HUES6 (cell line): Measurements from ENCODE around the gene MYO16.

ENCODE experiments used
- H3K27ac ChIP-seq: 2 replicates; pipeline ENCODE4 v1.7.0; 2013; ENCODE audit warnings: low read depth, mild to moderate bottlenecking, low read length, inconsistent platforms
- H3K27me3 ChIP-seq: 2 replicates; pipeline ENCODE4 v1.6.1; 2013; ENCODE audit warnings: low read length; ENCODE audit not compliant: control insufficient read depth, insufficient read depth
- H3K36me3 ChIP-seq: 2 replicates; pipeline ENCODE4 v1.6.1; 2013; ENCODE audit warnings: low read length; ENCODE audit not compliant: control insufficient read depth, insufficient read depth
- H3K4me1 ChIP-seq: 2 replicates; pipeline ENCODE4 v1.6.1; 2013; ENCODE audit warnings: low read length; ENCODE audit not compliant: control insufficient read depth, insufficient read depth
- H3K4me3 ChIP-seq: 2 replicates; pipeline ENCODE4 v1.5.1; 2013; ENCODE audit warnings: low read depth, low read length
- H3K9ac ChIP-seq: one replicate; pipeline ENCODE4 v1.6.1; 2013; ENCODE audit warnings: mild to moderate bottlenecking, low read length
- H3K9me3 ChIP-seq: 2 replicates; pipeline ENCODE4 v1.6.1; 2013; ENCODE audit warnings: low read depth, low read length; ENCODE audit not compliant: control insufficient read depth, insufficient read depth

Gene MYO16

DNA sequence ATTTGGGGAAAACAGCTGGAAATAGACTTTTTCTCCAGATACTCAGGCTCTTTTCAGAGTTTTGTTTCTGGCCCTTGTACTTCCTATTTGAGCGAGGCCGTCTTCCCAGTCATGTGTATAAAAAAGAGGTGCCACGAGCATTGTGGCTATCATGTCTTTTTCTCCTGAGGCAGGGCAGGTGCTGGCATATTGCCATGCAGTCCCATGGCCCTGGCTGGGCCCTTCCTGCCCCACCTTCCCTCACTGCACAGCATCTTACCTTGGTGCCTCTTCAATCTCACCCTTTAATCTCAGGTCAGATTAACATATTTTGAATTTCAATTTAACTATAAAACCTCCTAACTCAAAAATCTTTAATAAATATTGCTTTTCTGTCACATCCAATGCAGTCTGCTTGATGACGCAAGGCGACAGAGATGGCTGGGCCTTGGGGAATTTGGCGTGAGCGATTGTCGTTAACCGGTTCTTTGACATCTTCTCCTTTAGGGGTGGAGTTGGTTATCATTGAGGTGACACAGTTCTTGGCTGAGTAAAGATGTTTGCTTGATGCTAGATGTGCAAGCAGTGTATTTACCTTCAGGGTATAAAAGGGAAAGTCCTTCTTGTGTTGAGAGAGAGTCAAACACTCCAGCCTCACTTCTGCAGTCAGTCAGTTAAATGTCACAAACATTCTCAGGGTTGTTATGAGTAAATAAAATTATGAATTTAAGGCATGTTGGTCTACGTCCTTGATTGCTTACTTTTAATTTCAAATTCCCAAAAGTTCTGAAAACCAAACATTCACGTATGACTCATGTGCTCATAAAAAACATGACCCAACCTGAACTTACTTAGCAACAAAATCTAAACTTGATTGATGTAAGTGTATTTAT, 289.9 kb downstream of the MYO16 start:
- Histone ChIP-seq H3K9ac (no peak overlapping the region), H3K27ac (no peak overlapping the region)

DNA sequence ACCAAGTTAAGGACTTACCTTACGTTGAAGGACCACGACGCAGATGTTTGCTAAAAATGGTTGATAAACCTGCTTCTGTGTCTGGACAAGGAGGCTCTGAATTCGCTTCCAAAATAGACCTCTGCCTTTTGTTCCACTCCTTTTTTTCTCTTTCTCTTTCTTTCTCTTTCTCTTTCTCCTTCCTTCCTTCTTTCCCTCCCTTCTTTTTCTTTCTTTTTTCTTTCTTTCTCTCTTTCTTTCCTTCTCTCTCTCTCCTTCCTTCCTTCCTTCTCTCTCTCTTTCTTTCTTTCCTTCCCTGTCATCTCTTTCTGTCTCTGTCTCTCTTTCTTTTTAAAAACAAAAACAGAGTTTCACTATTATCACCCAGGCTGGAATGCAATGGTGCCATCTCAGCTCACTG, 290.7 kb downstream of the MYO16 start:
- Histone ChIP-seq H3K36me3 (no peaks in the 10 kb centered on the region), H3K27me3 (no peaks in the 10 kb centered on the region), H3K27ac (no peak overlapping the region), H3K9me3 (no peaks in the 10 kb centered on the region), H3K4me1 (peaks cover 10% of the 10 kb centered on the region), H3K9ac (no peak overlapping the region), H3K4me3 (no peak overlapping the region)

More for the DNA sequence above, 289.9 kb downstream of the MYO16 start:
- Histone ChIP-seq H3K9me3 (no peaks in the 10 kb centered on the region), H3K4me3 (no peak overlapping the region), H3K36me3 (no peaks in the 10 kb centered on the region), H3K4me1 (peaks cover 10% of the 10 kb centered on the region), H3K27me3 (no peaks in the 10 kb centered on the region)

- no peak overlapping the region for H3K27ac ChIP-seq
- no peak overlapping the region for H3K9ac ChIP-seq
- H3K4me3 ChIP-seq, result no peak overlapping the region
- H3K36me3 ChIP-seq, result no peaks in the 10 kb centered on the region
- peaks cover under 1% of the 10 kb centered on the region; the same call in 1 of the 2 replicates for H3K4me1 ChIP-seq
- H3K27me3 ChIP-seq, result no peaks in the 10 kb centered on the region
- no peaks in the 10 kb centered on the region for H3K9me3 ChIP-seq
These were observed 291.8 kb downstream of the MYO16 start for GRCh38 chr13:108921238-108921637.

DNA sequence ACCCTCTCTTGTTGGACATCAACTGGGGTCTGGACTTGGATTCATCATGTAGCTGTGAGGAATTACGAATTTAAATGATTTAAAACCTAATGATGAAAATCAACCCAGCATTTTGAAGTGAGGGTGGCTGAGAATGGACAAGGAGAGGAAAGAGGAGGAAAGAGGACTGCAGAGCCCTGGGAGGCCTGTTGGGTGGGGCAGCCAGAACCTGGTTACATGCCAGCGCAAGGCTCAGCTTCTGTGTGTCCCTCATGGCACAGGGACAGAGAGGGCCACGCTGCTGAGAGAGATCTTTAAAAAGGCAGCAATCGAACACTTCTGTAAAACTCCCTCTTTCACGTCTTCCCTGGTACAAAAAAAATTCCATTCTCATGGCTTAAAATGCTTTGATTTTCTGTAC, 292.7 kb downstream of the MYO16 start:
- H3K4me1 ChIP-seq, result no peaks in the 10 kb centered on the region
- no peaks in the 10 kb centered on the region for H3K36me3 ChIP-seq
- H3K27me3 ChIP-seq, result no peaks in the 10 kb centered on the region
- no peak overlapping the region for H3K27ac ChIP-seq
- H3K9ac ChIP-seq, result no peak overlapping the region
- no peaks in the 10 kb centered on the region for H3K9me3 ChIP-seq
- H3K4me3 ChIP-seq, result no peak overlapping the region

- Histone ChIP-seq H3K4me1 (no peaks in the 10 kb centered on the region), H3K4me3 (no peak overlapping the region), H3K9ac (no peak overlapping the region), H3K27me3 (no peaks in the 10 kb centered on the region), H3K27ac (no peak overlapping the region), H3K9me3 (no peaks in the 10 kb centered on the region), H3K36me3 (no peaks in the 10 kb centered on the region)
These were observed 294.1 kb downstream of the MYO16 start for GRCh38 chr13:108923386-108924047.

GRCh38 chr13:108924134-108924533, 294.7 kb downstream of the MYO16 start:
- Histone ChIP-seq H3K9me3 (no peaks in the 10 kb centered on the region), H3K4me1 (no peaks in the 10 kb centered on the region), H3K27ac (no peak overlapping the region), H3K36me3 (no peaks in the 10 kb centered on the region), H3K27me3 (no peaks in the 10 kb centered on the region), H3K9ac (no peak overlapping the region), H3K4me3 (no peak overlapping the region)

DNA sequence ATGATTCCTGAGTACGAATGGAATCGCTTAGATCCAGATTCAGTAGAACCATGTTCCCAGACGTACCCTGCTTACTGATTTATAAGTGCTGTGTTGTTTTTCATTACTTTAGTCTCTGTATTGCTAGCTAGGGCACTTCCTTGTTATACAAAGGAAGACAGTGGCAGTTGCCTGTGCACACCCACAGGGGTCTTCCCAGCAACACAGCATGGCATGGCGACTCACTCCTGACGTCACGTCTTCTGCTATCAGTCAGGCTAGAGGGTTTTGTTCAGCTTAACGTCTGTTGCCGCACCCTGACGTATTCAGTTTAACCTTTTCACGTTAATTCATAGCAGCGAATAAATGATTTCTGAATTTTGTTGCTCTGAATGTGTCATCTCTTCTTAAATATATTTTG, 295.1 kb downstream of the MYO16 start:
- no peaks in the 10 kb centered on the region for H3K27me3 ChIP-seq
- no peak overlapping the region for H3K27ac ChIP-seq
- H3K4me1 ChIP-seq, result no peaks in the 10 kb centered on the region
- H3K9ac ChIP-seq, result no peak overlapping the region
- H3K36me3 ChIP-seq, result no peaks in the 10 kb centered on the region
- H3K4me3 ChIP-seq, result no peak overlapping the region
- no peaks in the 10 kb centered on the region for H3K9me3 ChIP-seq

GRCh38 chr13:108925070-108925469, 295.7 kb downstream of the MYO16 start:
- Histone ChIP-seq H3K9ac (no peak overlapping the region), H3K36me3 (no peaks in the 10 kb centered on the region), H3K4me1 (no peaks in the 10 kb centered on the region), H3K4me3 (no peak overlapping the region), H3K27ac (no peak overlapping the region), H3K27me3 (no peaks in the 10 kb centered on the region), H3K9me3 (no peaks in the 10 kb centered on the region)

DNA sequence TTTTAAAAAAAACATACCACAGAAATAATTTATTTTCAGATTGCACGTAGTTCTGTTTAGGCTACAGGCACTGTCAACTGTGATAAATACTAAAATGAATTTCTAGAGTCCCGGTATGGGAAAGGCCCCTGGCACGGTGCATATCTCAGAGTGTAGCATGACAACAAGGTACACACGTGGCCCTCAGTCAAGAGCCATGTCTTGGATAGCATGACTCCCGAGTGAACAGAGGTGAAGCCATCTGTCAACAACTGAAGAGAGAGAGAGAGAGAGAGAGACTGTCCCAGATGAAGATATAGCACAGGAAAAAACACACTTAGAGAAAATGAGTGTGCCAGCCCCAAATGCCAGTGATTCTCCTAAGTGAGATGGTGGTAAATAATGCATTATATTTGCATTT, 297.5 kb downstream of the MYO16 start:
- H3K4me3 ChIP-seq, result no peak overlapping the region
- no peaks in the 10 kb centered on the region for H3K27me3 ChIP-seq
- no peaks in the 10 kb centered on the region for H3K9me3 ChIP-seq

GRCh38 chr13:108927615-108928014, 298.2 kb downstream of the MYO16 start:
- H3K27me3 ChIP-seq, result no peaks in the 10 kb centered on the region
- H3K9ac ChIP-seq, result no peak overlapping the region
- no peak overlapping the region for H3K4me3 ChIP-seq
- no peaks in the 10 kb centered on the region for H3K4me1 ChIP-seq
- H3K36me3 ChIP-seq, result no peaks in the 10 kb centered on the region
- H3K9me3 ChIP-seq, result no peaks in the 10 kb centered on the region
- no peak overlapping the region for H3K27ac ChIP-seq

More for the DNA sequence above, 297.5 kb downstream of the MYO16 start:
- no peak overlapping the region for H3K27ac ChIP-seq
- no peaks in the 10 kb centered on the region for H3K36me3 ChIP-seq
- H3K4me1 ChIP-seq, result no peaks in the 10 kb centered on the region
- H3K9ac ChIP-seq, result no peak overlapping the region

DNA sequence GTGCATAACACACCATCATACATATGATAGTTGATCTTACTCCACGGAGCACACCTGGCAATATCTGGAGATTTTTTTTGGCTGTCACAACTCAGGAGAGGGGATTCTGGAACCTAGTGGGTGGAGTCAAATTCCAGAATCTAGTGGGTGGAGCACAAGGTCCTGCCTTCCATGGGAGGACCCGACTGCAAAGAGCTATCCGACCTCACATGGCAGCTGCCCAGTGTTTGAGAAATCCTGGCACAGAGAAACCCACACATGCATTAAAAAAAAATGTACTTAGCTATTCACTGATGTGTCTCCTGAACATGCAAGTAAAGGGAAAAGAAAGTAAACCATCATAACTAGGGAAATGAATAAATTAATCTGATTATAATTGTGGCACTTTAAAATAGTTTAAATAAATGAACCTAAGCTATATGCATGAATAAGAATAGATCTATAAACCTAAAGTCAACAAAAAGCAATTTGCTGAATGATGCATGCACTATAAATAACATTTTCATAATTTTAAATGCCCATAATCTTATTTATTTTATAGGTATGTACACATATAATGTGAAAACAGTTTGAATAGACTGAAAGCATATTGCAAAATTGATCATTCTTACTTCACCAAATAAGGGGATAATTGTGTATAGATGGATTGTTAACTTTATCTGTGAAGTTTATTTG, 300.3 kb downstream of the MYO16 start:
- Histone ChIP-seq H3K36me3 (no peaks in the 10 kb centered on the region), H3K4me3 (no peak overlapping the region), H3K9ac (no peak overlapping the region), H3K9me3 (no peaks in the 10 kb centered on the region), H3K4me1 (no peaks in the 10 kb centered on the region), H3K27me3 (no peaks in the 10 kb centered on the region), H3K27ac (no peak overlapping the region)
